ENCODE results near the gene THSD1.

THSD1 gene

DNA sequence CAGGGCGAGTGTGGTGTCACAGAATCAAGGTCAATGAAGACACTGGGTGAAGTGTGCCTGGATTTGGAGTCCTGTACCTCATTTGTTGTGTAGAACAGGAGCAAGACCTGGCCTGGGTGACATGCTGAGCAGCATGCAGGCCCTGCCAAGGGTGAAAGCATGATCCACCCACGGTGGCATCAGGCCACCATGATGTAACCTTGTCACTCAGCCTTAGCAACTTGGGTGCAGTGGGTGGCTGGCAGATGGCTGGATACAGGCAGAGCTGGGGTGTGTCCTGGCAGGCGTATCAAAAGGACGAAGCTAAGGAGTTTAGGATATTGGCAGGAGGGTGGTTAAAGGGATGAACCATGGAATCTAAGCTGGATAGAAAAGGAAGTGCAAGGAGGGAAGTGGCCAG is 10.3 kb downstream of the THSD1 start:
- no peak for DNase-seq
- Histone ChIP-seq H3K18ac (ENCODE audit: low read depth in 1 of 2, low read length in 2 of 2) (no peak overlapping the region), H4K8ac (ENCODE audit: low read length) (no peak overlapping the region)

DNA sequence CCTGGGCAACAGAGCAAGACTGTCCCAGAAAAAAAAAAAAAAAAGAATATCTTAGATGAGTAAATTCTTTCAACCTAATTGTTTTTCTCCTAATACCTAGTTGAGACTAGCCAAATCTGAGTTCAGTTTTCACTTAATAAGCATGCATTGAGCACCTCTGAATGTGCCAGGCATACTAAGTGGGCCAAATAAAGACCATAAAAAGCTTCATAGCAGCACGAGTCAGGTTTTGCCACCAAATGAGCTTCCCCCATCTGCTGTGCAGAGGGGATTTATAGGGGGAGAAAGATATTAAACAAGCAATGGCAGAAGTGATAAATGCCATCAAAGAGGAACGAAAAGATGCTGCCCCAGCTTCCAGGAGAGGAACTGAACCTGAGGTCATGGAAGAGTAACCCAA is 11.4 kb downstream of the THSD1 start:
- Histone ChIP-seq H3K18ac (ENCODE audit: low read depth in 1 of 2, low read length in 2 of 2) (no peak overlapping the region), H2BK5ac (ENCODE audit: low read depth, low read length, poor library complexity, severe bottlenecking) (no peak overlapping the region), H2AFZ (ENCODE audit: low read depth, low read length) (no peak overlapping the region), H2BK12ac (ENCODE audit: low read length in 2 of 2) (no peak overlapping the region), H3K36me3 (ENCODE audit: control insufficient read depth in 1 of 2, insufficient read depth in 2 of 2, low read depth in 1 of 2, low read length in 2 of 2) (peaks cover 11 to 48% of the 10 kb centered on the region in 2 experiments), H3K4me1 (ENCODE audit: control insufficient read depth, insufficient read depth, low read depth, low read length) (no peaks in the 10 kb centered on the region), H3K14ac (ENCODE audit: low read length in 2 of 2) (no peak overlapping the region), H3K9me3 (ENCODE audit: control insufficient read depth, low read length) (no peaks in the 10 kb centered on the region), H2BK120ac (ENCODE audit: low read depth, low read length) (no peak overlapping the region), H2BK15ac (ENCODE audit: low read depth, poor library complexity, severe bottlenecking) (no peak overlapping the region), H3K27me3 (ENCODE audit: control insufficient read depth in 1 of 2, insufficient read depth in 1 of 2, low read length in 2 of 2) (no peaks in the 10 kb centered on the region), H3K27ac (ENCODE audit: low read length, poor library complexity, severe bottlenecking) (no peak overlapping the region), H4K8ac (ENCODE audit: low read length) (no peak overlapping the region), H4K91ac (ENCODE audit: low read length) (no peak overlapping the region), H3K4me2 (ENCODE audit: low read length, poor library complexity, severe bottlenecking) (no peak overlapping the region), H2AK5ac (ENCODE audit: low read length, severe bottlenecking) (no peak overlapping the region), H3K79me1 (replicated peaks; ENCODE audit: low read length, poor library complexity, severe bottlenecking) (peaks cover 9% of the 10 kb centered on the region), H3K4ac (ENCODE audit: low read depth in 1 of 2, low read length in 2 of 2) (no peak overlapping the region), H3K4me3 (ENCODE audit: insufficient read depth in 1 of 2, low read depth in 1 of 2, low read length in 2 of 2) (no peak overlapping the region), H3K9ac (ENCODE audit: low read length) (no peak overlapping the region), H3K23ac (ENCODE audit: low read length in 2 of 2) (no peak overlapping the region)
- no peak for DNase-seq
- WGBS, result 86% methylated on average over 2 of the region's 2 CpGs

More for the DNA sequence above, 10.3 kb downstream of the THSD1 start:
- Histone ChIP-seq H3K9me3 (ENCODE audit: control insufficient read depth, low read length) (no peaks in the 10 kb centered on the region), H3K4me2 (ENCODE audit: low read length, poor library complexity, severe bottlenecking) (no peak overlapping the region), H2BK120ac (ENCODE audit: low read depth, low read length) (no peak overlapping the region), H3K23ac (ENCODE audit: low read length in 2 of 2) (no peak overlapping the region), H2AFZ (ENCODE audit: low read depth, low read length) (no peak overlapping the region), H3K27me3 (ENCODE audit: control insufficient read depth in 1 of 2, insufficient read depth in 1 of 2, low read length in 2 of 2) (no peaks in the 10 kb centered on the region), H2BK5ac (ENCODE audit: low read depth, low read length, poor library complexity, severe bottlenecking) (no peak overlapping the region), H4K91ac (ENCODE audit: low read length) (no peak overlapping the region), H3K4ac (ENCODE audit: low read depth in 1 of 2, low read length in 2 of 2) (no peak overlapping the region), H3K36me3 (ENCODE audit: control insufficient read depth in 1 of 2, insufficient read depth in 2 of 2, low read depth in 1 of 2, low read length in 2 of 2) (peaks cover 11 to 50% of the 10 kb centered on the region in 2 experiments), H3K79me1 (replicated peaks; ENCODE audit: low read length, poor library complexity, severe bottlenecking) (peaks cover 7% of the 10 kb centered on the region), H3K9ac (ENCODE audit: low read length) (no peak overlapping the region), H3K27ac (ENCODE audit: low read length, poor library complexity, severe bottlenecking) (no peak overlapping the region), H3K14ac (ENCODE audit: low read length in 2 of 2) (no peak overlapping the region), H3K4me1 (ENCODE audit: control insufficient read depth, insufficient read depth, low read depth, low read length) (no peaks in the 10 kb centered on the region), H2AK5ac (ENCODE audit: low read length, severe bottlenecking) (no peak overlapping the region), H2BK12ac (ENCODE audit: low read length in 2 of 2) (no peak overlapping the region), H3K4me3 (ENCODE audit: insufficient read depth in 1 of 2, low read depth in 1 of 2, low read length in 2 of 2) (no peak overlapping the region), H2BK15ac (ENCODE audit: low read depth, poor library complexity, severe bottlenecking) (no peak overlapping the region)
- 88% methylated on average over 4 of the region's 4 CpGs for WGBS

DNA sequence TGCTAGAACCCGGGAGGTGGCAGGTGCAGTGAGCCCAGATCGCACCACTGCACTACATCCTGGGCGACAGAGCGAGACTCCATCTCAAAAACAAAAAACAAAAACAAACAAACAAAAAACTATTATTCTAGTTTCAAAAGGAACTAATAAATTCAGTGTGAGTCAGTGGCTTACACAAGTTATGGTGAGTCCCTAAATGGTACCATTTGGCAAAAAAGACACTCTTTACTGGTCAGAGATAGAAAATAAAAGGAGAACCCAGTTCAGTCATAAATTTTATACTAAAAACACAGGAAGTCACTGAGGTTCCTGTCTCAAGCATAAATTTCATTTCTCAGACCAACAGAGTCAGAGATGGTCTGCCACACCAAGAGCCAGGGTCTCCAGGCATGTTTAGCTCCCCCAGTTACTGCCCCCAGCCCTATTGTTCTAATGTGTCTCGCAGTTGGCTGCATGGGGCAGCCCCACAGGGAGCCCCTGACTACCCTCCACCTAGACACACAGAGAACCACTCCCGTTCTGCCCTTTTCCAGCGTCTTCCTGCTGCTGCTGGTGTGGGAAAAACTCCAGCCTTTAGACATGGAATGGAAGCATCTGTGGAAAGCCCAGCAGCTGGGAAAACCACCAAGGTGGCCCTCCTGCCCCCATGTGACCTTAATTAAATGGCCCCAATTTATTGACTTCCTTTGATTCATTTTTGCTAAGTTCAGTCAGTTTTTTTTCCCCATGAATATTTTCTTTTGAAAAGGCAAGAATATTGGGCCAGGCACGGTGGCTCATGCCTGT is 12.2 kb downstream of the THSD1 start:
- no peaks in the 10 kb centered on the region for H3K27me3 ChIP-seq (ENCODE audit: control insufficient read depth in 1 of 2, insufficient read depth in 1 of 2, low read length in 2 of 2)
- no peak overlapping the region for H3K27ac ChIP-seq (ENCODE audit: low read length, poor library complexity, severe bottlenecking)
- no peak overlapping the region for H2BK15ac ChIP-seq (ENCODE audit: low read depth, poor library complexity, severe bottlenecking)
- H3K4me1 ChIP-seq (ENCODE audit: control insufficient read depth, insufficient read depth, low read depth, low read length), result no peaks in the 10 kb centered on the region
- H3K4me2 ChIP-seq (ENCODE audit: low read length, poor library complexity, severe bottlenecking), result no peak overlapping the region
- no peak overlapping the region for H3K18ac ChIP-seq (ENCODE audit: low read depth in 1 of 2, low read length in 2 of 2)
- no peak overlapping the region for H3K4me3 ChIP-seq (ENCODE audit: insufficient read depth in 1 of 2, low read depth in 1 of 2, low read length in 2 of 2)
- H2BK120ac ChIP-seq (ENCODE audit: low read depth, low read length), result no peak overlapping the region
- H2BK5ac ChIP-seq (ENCODE audit: low read depth, low read length, poor library complexity, severe bottlenecking), result no peak overlapping the region
- DNase-seq, result no peak
- peak overlapping the region; percentile 1 for H3K9ac ChIP-seq (ENCODE audit: low read length)
- no peak overlapping the region for H2BK12ac ChIP-seq (ENCODE audit: low read length in 2 of 2)
- no peak overlapping the region for H3K23ac ChIP-seq (ENCODE audit: low read length in 2 of 2)
- no peak overlapping the region for H2AFZ ChIP-seq (ENCODE audit: low read depth, low read length)
- whole genome bisulfite sequencing, result 85% methylated on average over 5 of the region's 8 CpGs
- H2AK5ac ChIP-seq (ENCODE audit: low read length, severe bottlenecking), result no peak overlapping the region
- peaks cover 9% of the 10 kb centered on the region for H3K79me1 ChIP-seq (replicated peaks; ENCODE audit: low read length, poor library complexity, severe bottlenecking)
- H4K91ac ChIP-seq (ENCODE audit: low read length), result no peak overlapping the region
- H3K14ac ChIP-seq (ENCODE audit: low read length in 2 of 2), result no peak overlapping the region
- H3K4ac ChIP-seq (ENCODE audit: low read depth in 1 of 2, low read length in 2 of 2), result no peak overlapping the region
- H4K8ac ChIP-seq (ENCODE audit: low read length), result no peak overlapping the region
- H3K36me3 ChIP-seq (ENCODE audit: control insufficient read depth in 1 of 2, insufficient read depth in 2 of 2, low read depth in 1 of 2, low read length in 2 of 2), result peaks cover 11 to 46% of the 10 kb centered on the region in 2 experiments
- H3K9me3 ChIP-seq (ENCODE audit: control insufficient read depth, low read length), result no peaks in the 10 kb centered on the region

DNA sequence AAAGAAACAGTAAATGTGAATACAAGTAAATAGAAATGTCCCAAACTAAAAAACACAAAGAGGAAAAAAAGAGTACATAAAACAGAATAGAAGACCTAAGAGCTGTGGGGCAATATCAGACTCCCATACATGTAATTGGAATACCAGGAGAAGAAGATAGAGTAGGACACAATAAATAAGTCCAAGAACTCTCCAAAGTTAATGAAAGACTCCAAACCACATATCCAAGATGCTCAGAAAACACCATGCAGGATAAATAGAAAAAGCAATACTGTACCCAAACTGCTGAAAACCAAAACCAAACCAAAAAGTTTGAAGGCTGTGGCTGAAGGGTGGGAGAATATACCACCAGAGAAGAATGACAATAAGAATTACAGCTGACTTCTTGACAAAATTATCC is 18.3 kb downstream of the THSD1 start:
- no peaks in the 10 kb centered on the region for H3K4me1 ChIP-seq (ENCODE audit: control insufficient read depth, insufficient read depth, low read depth, low read length)
- H3K23ac ChIP-seq (ENCODE audit: low read length in 2 of 2), result no peak overlapping the region
- H3K27me3 ChIP-seq (ENCODE audit: control insufficient read depth in 1 of 2, insufficient read depth in 1 of 2, low read length in 2 of 2), result no peaks in the 10 kb centered on the region
- no peak overlapping the region for H3K27ac ChIP-seq (ENCODE audit: low read length, poor library complexity, severe bottlenecking)
- no peak overlapping the region for H2BK120ac ChIP-seq (ENCODE audit: low read depth, low read length)
- H3K79me1 ChIP-seq (replicated peaks; ENCODE audit: low read length, poor library complexity, severe bottlenecking), result peaks cover 5% of the 10 kb centered on the region
- no peak overlapping the region for H3K4me2 ChIP-seq (ENCODE audit: low read length, poor library complexity, severe bottlenecking)
- H2AK5ac ChIP-seq (ENCODE audit: low read length, severe bottlenecking), result no peak overlapping the region
- no peaks in the 10 kb centered on the region for H3K9me3 ChIP-seq (ENCODE audit: control insufficient read depth, low read length)
- H4K8ac ChIP-seq (ENCODE audit: low read length), result no peak overlapping the region
- no peak overlapping the region for H3K14ac ChIP-seq (ENCODE audit: low read length in 2 of 2)
- no peak overlapping the region for H3K4ac ChIP-seq (ENCODE audit: low read depth in 1 of 2, low read length in 2 of 2)
- H2AFZ ChIP-seq (ENCODE audit: low read depth, low read length), result no peak overlapping the region
- H2BK5ac ChIP-seq (ENCODE audit: low read depth, low read length, poor library complexity, severe bottlenecking), result no peak overlapping the region
- DNase-seq, result no peak
- H3K9ac ChIP-seq (ENCODE audit: low read length), result no peak overlapping the region
- no peak overlapping the region for H3K18ac ChIP-seq (ENCODE audit: low read depth in 1 of 2, low read length in 2 of 2)
- no peak overlapping the region for H4K91ac ChIP-seq (ENCODE audit: low read length)
- no peak overlapping the region for H2BK15ac ChIP-seq (ENCODE audit: low read depth, poor library complexity, severe bottlenecking)
- no peak overlapping the region for H2BK12ac ChIP-seq (ENCODE audit: low read length in 2 of 2)
- peaks cover 0 to 44% of the 10 kb centered on the region in 2 experiments for H3K36me3 ChIP-seq (ENCODE audit: control insufficient read depth in 1 of 2, insufficient read depth in 2 of 2, low read depth in 1 of 2, low read length in 2 of 2)
- no peak overlapping the region for H3K4me3 ChIP-seq (ENCODE audit: insufficient read depth in 1 of 2, low read depth in 1 of 2, low read length in 2 of 2)

Measured in mesenchymal stem cell (in vitro differentiated cells and primary cell).